Ishikawa (cell line): ENCODE data around the gene RDH8.

ENCODE experiments used
- CEBPB ChIP-seq: IDR thresholded peaks from 2 replicates; pipeline ENCODE4 v1.6.1; 2012
- CREB1 ChIP-seq: IDR thresholded peaks from 2 replicates; pipeline ENCODE4 v1.6.1; 2012; ENCODE audit warnings: low read depth
- EGR1 ChIP-seq: IDR thresholded peaks from 2 replicates; pipeline ENCODE4 v1.6.1; 2012
- EP300 ChIP-seq: IDR thresholded peaks from 2 replicates; pipeline ENCODE4 v1.6.1; 2012; ENCODE audit warnings: borderline replicate concordance
- FOXM1 ChIP-seq: IDR thresholded peaks from 2 replicates; pipeline ENCODE4 v1.6.1; 2012; ENCODE audit warnings: low read depth, borderline replicate concordance
- NFIC ChIP-seq: IDR thresholded peaks from 2 replicates; pipeline ENCODE4 v1.6.1; 2012
- RAD21 ChIP-seq: IDR thresholded peaks from 2 replicates; pipeline ENCODE4 v1.6.1; 2012; ENCODE audit warnings: low read depth
- TAF1 ChIP-seq: IDR thresholded peaks from 2 replicates; pipeline ENCODE4 v1.6.1; 2012; ENCODE audit warnings: low read depth, mild to moderate bottlenecking
- TCF12 ChIP-seq: IDR thresholded peaks from 2 replicates; pipeline ENCODE4 v1.6.1; 2012; ENCODE audit warnings: low read depth
- TEAD4 ChIP-seq: IDR thresholded peaks from 2 replicates; pipeline ENCODE4 v1.6.1; 2012
- YY1 ChIP-seq: IDR thresholded peaks from 2 replicates; pipeline ENCODE4 v1.6.1; 2012; ENCODE audit warnings: low read depth
- ZBTB7A ChIP-seq: IDR thresholded peaks from 2 replicates; pipeline ENCODE4 v1.6.1; 2012; ENCODE audit warnings: low read depth
- TF ChIP-seq, protein P1 (sequence below): IDR thresholded peaks from 2 replicates; pipeline ENCODE4 v1.6.1; 2012
- TF ChIP-seq, protein P2 (sequence below): IDR thresholded peaks from 2 replicates; pipeline ENCODE4 v1.6.1; 2012; ENCODE audit warnings: low read depth, mild to moderate bottlenecking
- TF ChIP-seq, protein P3 (sequence below): IDR thresholded peaks from 2 replicates; pipeline ENCODE4 v1.6.1; 2012

RDH8 gene, protein sequence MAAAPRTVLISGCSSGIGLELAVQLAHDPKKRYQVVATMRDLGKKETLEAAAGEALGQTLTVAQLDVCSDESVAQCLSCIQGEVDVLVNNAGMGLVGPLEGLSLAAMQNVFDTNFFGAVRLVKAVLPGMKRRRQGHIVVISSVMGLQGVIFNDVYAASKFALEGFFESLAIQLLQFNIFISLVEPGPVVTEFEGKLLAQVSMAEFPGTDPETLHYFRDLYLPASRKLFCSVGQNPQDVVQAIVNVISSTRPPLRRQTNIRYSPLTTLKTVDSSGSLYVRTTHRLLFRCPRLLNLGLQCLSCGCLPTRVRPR

DNA sequence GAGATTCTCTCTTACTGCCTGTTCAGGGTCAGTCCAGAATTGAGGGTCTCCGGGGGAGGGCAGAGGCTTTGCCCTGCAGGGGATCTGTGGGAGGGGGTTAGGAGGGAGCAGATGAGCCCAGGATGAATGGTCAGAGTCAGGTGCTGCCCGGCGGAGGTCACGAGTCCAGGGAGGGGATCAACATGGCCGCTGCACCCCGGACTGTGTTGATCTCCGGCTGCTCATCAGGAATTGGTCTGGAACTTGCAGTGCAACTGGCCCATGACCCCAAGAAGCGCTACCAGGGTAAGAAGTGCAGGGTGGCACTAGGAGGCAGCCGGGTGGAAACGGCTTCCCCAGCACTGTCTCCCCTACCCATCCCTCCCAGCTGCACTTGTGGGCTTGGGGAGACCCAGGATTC lies at the start of gene RDH8:
RDH8 (plus strand) TSS at position 168 of the 400 bp plus-strand sequence; CDS start at position 183, 15 bp downstream.
- no peak for TF ChIP-seq RAD21
- no peak for TF ChIP-seq TCF12
- TF ChIP-seq NFIC: no peak
- TF ChIP-seq FOXM1: no peak
- TF ChIP-seq CREB1: no peak
- TF ChIP-seq, protein P1, sequence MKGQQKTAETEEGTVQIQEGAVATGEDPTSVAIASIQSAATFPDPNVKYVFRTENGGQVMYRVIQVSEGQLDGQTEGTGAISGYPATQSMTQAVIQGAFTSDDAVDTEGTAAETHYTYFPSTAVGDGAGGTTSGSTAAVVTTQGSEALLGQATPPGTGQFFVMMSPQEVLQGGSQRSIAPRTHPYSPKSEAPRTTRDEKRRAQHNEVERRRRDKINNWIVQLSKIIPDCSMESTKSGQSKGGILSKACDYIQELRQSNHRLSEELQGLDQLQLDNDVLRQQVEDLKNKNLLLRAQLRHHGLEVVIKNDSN: no peak
- TF ChIP-seq, protein P2, sequence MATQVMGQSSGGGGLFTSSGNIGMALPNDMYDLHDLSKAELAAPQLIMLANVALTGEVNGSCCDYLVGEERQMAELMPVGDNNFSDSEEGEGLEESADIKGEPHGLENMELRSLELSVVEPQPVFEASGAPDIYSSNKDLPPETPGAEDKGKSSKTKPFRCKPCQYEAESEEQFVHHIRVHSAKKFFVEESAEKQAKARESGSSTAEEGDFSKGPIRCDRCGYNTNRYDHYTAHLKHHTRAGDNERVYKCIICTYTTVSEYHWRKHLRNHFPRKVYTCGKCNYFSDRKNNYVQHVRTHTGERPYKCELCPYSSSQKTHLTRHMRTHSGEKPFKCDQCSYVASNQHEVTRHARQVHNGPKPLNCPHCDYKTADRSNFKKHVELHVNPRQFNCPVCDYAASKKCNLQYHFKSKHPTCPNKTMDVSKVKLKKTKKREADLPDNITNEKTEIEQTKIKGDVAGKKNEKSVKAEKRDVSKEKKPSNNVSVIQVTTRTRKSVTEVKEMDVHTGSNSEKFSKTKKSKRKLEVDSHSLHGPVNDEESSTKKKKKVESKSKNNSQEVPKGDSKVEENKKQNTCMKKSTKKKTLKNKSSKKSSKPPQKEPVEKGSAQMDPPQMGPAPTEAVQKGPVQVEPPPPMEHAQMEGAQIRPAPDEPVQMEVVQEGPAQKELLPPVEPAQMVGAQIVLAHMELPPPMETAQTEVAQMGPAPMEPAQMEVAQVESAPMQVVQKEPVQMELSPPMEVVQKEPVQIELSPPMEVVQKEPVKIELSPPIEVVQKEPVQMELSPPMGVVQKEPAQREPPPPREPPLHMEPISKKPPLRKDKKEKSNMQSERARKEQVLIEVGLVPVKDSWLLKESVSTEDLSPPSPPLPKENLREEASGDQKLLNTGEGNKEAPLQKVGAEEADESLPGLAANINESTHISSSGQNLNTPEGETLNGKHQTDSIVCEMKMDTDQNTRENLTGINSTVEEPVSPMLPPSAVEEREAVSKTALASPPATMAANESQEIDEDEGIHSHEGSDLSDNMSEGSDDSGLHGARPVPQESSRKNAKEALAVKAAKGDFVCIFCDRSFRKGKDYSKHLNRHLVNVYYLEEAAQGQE: no peak
- no peak for TF ChIP-seq CEBPB
- TF ChIP-seq TEAD4: no peak

DNA sequence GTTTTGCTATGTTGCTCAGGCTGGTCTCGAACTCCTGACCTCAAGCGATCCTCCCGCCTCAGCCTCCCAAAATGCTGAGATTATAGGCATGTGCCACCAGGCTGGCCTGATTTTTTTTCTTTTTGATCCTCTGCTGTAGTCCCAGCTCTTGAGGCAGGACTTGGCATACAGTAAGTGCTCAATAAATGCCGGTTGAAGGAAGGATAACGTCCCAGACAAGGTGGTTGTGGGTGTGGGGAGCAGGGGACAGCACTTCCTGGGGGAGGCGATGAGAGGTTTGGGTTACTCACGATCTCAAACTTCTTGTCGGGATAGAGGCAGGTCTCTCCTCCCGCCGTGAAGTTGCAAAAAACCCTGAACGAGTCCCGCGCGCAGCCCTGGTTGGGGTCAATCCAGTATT lies 47.3 kb upstream of the RDH8 start:
- no peak for TF ChIP-seq CEBPB
- TF ChIP-seq YY1: no peak
- TF ChIP-seq TAF1: no peak
- no peak for TF ChIP-seq EP300
- TF ChIP-seq, protein P3, sequence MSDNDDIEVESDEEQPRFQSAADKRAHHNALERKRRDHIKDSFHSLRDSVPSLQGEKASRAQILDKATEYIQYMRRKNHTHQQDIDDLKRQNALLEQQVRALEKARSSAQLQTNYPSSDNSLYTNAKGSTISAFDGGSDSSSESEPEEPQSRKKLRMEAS: no peak
- TF ChIP-seq RAD21: no peak
- TF ChIP-seq TCF12: no peak

DNA sequence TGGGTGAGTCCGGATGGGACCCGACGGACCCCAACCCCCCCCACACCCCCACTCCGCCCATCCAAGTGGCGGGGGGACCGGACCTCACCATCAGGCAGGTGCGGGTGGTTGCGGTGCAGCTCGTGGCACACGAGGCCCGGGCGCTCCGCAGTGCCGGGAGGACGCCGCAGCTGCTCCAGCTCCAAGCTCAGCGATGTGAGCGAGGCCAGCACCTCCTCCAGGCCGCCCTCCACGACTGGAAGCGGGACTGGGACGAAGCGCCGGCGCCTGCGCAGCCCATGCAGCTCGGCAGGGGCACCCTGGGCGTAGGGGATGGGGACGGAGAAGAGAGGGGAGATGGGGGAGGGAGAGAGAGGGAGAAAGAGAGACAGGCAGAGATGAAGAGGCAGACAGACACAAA lies 46.8 kb upstream of the RDH8 start:
- TF ChIP-seq, protein P1: no peak
- no peak for TF ChIP-seq TCF12
- no peak for TF ChIP-seq NFIC
- TF ChIP-seq FOXM1: no peak
- TF ChIP-seq TEAD4: no peak
- no peak for TF ChIP-seq RAD21
- no peak for TF ChIP-seq CREB1
- TF ChIP-seq EGR1: no peak
- no peak for TF ChIP-seq EP300
- TF ChIP-seq CEBPB: no peak
- TF ChIP-seq YY1: no peak
- TF ChIP-seq, protein P2: no peak
- TF ChIP-seq, protein P3: no peak
- TF ChIP-seq ZBTB7A: no peak
- no peak for TF ChIP-seq TAF1

DNA sequence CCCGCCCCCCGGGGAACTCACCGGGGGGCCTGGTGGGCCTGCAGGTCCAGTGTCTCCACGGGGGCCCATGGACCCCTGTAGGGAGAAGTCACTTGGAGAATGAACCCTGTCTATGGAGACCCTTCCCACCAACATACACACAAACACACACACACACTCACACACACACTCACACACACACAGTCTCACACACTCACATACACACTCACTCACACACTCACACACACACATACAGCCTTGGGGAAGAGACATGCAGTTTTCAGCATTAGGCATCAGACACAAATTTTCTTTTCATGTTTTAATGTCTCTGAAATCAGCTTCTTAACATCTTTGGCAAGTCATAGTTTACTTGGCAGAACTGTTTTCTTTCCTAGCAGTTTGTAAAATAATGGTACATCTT lies 46.0 kb upstream of the RDH8 start:
- TF ChIP-seq ZBTB7A: no peak
- no peak for TF ChIP-seq FOXM1
- TF ChIP-seq TCF12: no peak
- no peak for TF ChIP-seq TEAD4
- no peak for TF ChIP-seq CEBPB

DNA sequence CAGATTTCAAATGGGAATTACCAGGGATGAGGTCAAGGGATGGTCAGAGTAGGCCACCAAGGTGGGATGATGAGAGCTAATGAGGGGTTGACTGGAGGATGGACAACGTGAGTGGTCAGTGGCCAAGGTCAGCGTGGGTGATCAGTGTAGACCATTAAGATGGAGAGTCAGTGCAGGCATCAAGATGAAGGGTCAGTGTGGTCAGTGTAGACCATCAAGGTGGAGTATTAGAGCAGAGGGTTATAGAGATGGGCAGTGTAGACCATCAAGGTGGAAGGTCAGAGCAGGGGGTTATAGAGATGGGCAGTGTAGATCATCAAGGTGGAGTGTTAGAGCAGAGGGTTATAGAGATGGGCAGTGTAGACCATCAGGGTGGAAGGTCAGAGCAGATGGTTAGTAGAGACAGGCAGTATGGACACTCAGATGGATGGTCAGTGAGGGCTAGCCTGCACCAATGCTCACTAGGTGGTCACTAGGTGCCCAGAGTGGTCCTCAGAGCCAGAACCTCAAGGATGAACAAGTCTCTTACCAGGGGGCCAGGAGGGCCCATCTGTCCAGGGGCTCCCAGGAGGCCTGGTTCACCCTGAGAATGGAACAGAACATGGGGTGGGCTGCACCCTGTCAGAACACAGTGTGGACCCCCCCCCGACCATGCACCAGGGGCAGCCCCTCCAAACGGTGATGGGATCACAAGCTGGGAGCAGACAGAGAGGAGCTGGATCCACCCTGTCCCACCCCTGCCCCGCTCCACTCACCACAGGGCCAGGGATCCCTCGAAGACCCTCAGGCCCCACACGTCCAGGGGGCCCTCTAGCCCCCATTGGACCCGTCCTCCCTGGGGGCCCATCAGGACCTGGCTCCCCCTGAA lies 44.2 kb upstream of the RDH8 start:
- TF ChIP-seq, protein P3: no peak

DNA sequence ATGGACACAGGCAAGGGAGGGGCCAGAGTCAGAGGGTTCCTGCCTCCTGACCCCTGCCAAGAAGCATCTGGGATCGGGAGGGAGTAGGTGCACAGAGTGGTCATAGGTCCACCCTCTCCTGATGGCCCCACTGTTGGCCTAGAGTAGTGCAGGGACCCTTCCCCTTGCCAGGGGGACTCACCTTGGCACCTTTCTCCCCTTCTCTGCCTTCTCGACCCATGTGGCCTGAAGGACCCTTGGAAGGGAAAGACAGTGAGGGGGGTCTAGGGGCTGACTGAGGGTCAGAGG lies 43.7 kb upstream of the RDH8 start:
- TF ChIP-seq, protein P2: no peak
- TF ChIP-seq, protein P3: no peak
- no peak for TF ChIP-seq CEBPB
- no peak for TF ChIP-seq TCF12
- TF ChIP-seq ZBTB7A: no peak
- no peak for TF ChIP-seq TAF1
- no peak for TF ChIP-seq EP300
- TF ChIP-seq CREB1: no peak
- no peak for TF ChIP-seq FOXM1
